GM18505 (cell line): ENCODE measurements around the gene ERF.

ENCODE experiments used
- ATAC-seq: cut with Tn5 transposase; IDR thresholded peaks from one replicate; pipeline ENCODE4 v1.9.1; 2021; ENCODE audit not compliant: unreplicated experiment
- POLR2A ChIP-seq: IDR thresholded peaks from 4 replicates; pipeline ENCODE4 v1.6.1; 2011; ENCODE audit warnings: borderline replicate concordance; ENCODE audit not compliant: insufficient read depth, insufficient read length; ENCODE audit errors: extremely low read depth

ERF gene

DNA sequence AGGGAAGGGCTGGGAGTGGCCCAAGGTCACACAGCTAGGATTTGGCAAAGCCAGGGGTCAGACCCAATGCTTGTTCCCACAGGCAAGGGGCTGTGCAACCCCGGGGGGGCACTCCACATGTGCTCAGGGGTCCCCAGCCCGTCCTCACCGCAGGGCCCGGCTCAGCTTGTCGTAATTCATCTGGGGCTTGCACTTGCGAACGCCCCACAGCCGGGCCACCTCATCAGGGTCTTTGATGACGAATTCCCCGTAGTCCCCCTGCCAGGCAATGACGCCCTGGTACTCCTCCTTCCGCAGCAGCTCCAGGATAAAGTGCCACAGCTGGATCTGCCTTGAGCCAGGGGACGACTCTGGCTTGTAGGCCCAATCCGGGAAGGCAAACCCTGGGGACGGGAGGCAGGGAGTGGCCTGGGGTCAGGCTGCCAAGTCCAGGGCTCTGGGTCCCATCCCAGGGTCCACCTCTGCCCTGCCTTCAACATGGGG, 4.7 kb downstream of the ERF start:
- TF ChIP-seq POLR2A = no peak
- ATAC-seq = no peak

DNA sequence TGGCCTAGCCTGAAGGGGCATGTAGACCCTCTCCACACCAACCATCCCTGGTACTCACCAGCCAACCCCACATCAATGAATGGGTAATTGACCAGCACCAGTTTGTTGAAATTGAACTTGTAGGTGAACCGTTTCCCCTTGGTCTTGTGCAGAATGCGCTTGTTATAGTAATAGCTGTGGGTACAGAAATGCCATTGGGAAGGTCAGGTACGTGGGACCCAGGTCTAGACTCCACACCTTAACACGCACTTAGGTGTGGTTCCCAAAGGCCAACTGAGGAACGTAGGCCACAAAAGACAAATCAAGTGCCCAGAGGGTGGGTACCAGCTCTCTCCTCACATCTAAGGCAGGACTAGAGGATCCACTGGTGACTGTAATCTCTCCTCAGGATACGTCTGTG, 5.2 kb downstream of the ERF start:
- ATAC-seq = no peak
- peak; percentile 10 for TF ChIP-seq POLR2A

DNA sequence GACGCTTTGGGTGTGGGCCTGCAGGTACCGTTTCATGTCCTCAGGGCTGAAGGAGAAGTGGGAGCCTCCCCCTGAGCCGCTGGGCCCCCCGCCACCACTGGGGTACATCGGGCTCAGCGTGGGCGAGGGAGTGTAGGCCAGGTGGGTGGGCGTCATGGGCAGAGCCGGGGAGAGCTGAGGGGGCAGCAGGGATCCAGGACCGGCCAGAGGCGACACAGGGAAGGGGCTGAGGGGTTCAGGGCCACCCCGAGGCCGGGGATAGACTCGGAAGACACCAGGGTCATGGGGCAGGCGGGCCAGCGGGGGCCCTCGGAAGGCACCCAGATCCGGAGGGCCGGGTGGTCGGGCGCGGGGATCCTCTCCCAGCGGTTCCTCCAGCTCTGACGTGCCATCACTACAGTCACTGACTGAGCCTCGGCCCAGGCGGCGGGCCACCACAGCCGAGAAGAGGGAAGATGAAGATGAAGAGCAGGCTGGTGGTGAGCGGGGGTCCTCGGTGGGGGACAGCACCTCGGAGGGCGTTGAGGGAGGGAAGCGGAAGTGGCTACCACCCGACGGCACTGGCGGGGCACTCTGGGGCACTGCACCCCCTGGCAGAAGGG, 5.7 kb downstream of the ERF start:
- no peak for ATAC-seq
- TF ChIP-seq POLR2A = no peak

DNA sequence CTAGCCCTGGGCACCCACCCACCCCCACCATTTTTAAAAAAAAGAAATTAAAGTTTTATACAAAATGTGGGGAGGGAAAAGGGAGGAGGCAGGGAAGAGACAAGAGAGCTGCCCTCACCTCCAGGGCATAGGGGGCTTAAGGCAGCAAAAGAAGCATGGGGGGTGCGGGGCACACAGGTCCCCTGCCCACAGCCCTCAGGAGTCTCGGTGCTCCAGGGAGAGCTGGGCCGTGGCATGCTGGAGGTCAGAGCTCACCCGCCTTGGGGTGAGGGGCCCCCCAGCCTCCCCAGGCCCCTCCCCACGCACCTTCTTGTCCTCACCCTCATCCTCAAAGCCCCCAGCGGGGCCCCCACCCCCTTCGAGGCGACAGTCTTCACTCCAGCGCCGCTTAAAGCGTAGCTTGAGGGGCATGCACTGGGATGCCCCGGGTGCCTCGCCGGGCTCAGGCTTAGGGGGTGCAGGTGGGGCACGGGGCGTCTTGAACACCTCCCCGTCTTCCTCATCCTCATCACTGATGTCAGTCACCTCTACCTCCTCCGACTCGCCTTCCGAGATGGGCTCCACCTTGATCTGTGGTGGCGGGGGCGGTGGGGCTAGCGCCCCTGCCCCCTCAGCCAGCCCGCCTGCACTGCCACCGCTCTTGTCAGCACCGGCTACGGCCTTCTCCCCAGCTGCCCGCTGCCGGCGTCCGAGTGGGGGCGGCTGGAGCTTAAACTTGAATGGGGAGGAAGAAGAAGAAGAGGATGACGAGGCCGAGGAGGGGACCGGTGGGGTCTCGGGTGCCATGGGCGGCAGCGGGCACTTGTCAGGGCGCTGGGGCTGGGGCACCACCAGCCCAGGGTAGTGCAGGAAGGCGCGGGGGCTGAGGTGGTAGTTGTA, 6.4 kb downstream of the ERF start:
- TF ChIP-seq POLR2A = no peak
- ATAC-seq = no peak

DNA sequence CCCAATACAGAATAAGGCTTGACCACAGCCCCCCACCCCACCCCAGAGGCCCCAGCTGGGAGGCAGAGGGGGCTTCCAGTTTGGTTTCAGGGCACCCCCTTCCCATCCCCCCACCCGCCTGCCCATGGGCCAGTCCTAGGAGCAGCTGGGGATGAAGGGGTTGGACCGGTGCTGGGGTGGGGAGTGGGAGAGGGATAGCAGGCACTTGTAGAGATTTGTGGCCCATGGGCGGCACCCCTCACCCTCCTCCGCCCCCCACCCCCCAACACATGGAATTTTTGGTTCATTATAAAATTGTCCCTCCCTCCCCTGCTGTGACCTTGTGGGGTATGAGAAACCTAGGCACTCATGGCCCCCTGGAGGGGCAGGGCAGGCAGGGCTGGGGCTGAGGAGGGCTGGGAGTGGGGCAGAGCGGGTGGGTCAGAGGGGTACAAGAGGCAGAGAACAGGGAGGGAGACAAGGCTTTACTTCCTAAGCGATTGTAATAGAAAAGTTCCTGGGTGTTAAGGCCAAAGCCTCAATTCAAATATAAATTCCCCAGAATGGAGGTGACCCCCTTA, 7.2 kb downstream of the ERF start:
- TF ChIP-seq POLR2A = no peak
- no peak for ATAC-seq

DNA sequence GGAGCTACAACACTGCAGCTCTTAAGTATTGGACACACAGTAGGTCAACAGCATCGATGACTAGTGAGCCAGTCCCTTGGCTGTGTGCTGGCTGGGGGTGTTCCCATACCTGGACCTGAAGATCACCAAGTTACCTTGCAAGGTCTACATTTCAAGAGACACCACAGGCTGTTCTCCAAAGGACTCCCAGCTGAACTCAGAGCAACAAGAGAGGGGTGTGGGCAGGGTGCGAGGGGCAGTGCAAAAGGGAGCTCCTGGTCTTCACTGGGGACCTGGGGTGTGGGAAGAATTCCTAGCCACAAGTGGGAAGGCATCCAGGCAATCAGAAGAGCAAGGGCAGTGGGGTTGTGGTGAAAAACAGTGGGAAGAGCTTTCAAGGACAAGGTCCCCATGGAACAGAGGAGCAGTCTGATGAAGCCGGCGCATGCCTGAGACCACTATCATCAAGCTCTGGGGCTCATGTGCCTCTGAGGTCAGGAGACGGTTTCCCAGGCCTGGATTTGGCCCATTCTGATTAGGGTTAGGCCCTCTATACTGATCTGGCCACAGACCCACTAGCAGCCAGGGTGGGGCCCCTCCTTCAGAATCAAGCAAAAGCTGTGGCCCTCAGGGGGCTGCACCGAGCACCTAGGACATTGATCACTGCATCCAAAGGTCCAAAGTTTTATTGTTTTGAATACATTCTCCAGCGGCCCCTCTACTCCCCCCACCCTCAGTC, 7.8 kb downstream of the ERF start:
- no peak for ATAC-seq
- no peak for TF ChIP-seq POLR2A

DNA sequence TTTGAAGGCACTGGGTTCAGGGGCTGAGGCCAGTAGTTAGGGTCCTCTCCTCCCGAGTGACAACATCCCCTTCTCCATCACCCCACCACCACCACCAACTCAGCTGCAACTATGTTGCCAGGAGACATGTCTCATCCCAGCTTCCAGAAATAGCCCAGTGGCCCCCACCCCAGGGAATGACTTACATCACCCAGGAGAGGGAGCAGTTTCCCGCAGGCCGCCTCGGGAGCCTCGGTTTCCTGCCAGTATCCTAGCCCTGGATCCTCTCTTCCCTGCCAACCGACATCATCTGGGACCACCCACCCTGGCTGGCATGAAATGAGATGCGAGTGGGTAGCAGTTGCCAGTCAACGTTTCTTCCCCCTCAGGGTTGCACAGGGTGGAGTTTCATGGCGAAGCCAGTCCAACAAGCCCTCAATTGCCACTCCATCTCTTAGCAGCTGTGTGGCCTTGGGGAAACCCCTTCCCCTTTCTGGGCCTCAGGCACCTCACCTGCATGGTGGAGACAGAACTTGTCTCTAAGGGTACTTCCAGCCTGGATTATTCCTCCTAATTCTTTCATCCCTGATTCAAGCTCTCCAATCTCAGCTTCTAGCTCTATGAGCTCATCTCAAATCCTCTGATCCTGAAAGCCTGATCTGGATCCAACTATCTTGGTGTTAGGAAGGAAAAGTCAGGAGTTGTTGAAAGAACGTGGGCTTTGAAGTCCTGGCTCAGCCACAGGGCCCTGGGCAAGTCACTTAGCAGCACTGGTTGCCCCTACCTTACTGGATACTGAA, 8.6 kb downstream of the ERF start:
- ATAC-seq = no peak
- TF ChIP-seq POLR2A = no peak

DNA sequence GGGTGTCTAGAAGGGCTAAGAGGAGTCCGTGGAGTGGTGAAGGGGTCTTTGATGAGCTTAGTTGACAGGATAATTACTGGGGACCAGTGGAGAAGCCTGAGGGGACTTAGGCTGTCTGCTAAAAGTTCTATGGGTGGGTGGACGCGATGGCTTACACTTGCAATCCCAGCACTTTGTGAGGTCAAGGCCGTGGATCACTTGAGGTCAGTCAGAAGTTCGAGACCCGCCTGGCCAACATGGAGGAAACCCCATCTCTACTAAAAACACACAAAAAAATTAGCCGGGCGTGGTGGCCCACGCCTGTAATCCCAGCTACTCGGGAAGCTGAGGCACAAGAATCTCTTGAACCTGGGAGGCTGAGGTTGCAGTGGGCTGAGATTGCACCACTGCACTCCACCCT, 9.7 kb downstream of the ERF start:
- TF ChIP-seq POLR2A = no peak
- ATAC-seq = no peak

DNA sequence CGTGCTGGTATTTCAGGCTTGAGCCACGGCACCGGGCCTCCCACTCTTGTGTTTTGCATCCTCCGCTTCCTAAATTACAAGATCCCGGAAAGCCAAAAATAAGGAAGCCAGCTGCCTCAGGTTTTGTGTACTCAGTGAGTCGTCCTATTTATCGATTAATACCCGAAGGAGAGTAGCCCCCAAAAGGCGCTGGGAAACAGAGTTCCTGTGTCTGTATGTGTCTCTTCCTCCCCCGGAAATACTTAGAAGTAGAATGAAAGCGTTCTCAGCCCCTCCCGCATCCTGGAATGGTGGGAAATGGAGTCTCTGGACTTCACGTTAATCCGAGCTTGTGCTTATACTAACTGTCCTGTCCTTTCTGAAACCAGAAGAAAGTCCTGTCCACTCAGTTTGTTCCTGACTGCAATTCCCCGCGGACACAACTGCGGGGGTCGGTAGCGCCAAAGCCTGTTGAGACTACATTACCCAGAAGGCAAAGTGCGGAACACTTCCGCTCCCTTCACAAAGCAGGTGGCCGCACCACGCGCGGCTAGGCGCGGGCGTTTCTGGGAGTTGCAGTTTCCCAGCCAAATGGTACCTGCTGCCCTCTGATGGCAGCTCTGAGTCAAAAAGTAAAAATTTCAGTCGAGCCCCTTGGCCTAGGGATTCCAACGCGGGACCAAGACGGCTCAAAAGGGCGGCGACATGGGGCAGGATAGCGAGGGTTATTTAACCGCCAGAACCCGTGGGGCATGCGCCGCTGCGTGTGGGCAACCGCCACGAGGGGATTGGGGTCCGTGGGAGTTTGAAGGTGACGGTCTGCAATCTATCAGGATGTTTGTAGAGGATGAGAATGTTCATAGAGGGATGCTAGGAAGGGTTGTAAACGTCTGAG, 10.3 kb downstream of the ERF start:
- TF ChIP-seq POLR2A = no peak
- peak; percentile 38 for ATAC-seq

DNA sequence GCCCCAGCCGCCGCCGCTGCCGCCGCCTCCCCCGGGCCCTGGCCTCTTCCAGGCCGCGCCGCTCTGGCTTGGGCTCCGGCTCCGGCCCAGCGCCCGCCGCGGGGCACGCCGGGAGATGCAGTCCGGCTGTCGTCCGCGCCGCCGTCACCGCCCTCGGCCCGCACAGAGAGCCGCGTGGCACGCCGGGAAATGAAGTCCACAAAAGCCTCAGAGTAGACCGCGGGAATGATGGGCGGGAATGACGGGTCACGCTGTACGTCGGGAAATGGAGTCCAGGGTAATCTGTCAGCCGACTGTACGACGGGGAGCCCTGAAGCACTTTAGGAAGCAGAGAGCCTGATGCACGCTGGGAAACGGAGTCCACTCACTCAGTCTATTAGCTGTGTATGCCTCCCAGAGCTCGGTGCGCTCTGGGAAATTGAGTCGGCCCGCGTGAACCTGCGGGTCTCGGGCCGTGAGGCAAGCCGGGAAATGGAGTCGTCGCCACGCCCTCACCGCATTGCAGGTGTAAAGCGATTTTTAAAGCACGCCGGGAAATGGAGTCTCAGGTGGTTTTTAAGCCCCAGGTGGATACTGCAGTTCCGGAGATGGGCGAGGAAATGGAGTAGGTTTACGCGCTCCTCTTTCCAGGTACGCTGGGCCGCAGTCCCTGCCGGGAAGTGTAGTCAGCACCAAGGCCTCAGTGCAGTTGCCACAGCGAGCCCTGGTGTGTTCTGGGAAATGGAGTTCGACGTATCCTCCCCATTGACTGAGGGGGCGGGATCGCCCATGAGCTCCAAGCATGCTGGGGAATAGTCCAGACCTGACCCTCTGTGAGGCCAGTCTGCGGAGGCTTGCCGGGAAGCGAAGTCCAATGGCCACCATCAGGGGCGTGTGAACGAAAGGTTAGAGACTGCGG, 12.2 kb downstream of the ERF start, which contains the start of gene GSK3A:
GSK3A (minus strand) TSS at position 91 of the 898 bp plus-strand sequence. CDS start 137 bp downstream, outside the sequence.
- ATAC-seq = peak; percentile 52
- TF ChIP-seq POLR2A = peak; percentile 85

DNA sequence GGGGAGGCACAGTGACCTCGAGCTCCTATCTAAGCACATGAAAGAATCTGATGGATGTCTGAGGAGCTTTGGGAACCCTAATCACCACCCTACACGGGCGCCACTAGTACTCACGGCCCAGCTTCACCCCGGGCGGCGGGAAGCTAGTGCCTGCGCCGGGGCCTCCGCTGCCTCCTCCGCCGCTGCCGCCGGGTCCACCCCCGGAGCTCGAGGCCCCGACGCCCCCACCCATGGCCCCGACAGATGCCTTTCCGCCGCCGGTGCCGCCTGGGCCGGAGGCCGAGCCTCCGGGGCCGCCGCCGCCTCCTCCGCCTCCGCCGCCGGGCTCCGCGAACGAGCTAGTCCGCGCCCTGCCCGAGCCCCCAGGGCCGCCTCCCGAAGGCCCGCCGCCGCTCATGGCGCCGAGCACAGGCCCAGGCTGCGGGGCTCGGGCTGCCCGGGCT, 12.8 kb downstream of the ERF start:
- no peak for ATAC-seq
- TF ChIP-seq POLR2A = no peak
